PFSK-1 (cell line): ENCODE results near the gene IKBIP.

Experiments used
- FOXP2 ChIP-seq: optimal IDR thresholded peaks from 2 replicates; pipeline ENCODE3; 2011; ENCODE audit warnings: borderline replicate concordance, control low read depth, inconsistent platforms; ENCODE audit not compliant: insufficient read depth; ENCODE audit errors: extremely low read length, extremely low read depth
- POLR2AphosphoS5 ChIP-seq: IDR thresholded peaks from 2 replicates; pipeline ENCODE4 v1.6.1; 2012; ENCODE audit warnings: low read depth, mild to moderate bottlenecking, control low read depth, low read length, moderate library complexity
- REST ChIP-seq, 2 experiments: IDR thresholded peaks; 2 replicates each; pipeline versions ENCODE4 v1.6.1 to v1.8.0; 2011 to 2012; ENCODE audit warnings: low read depth in 2 of 2, low read length in 2 of 2, control low read depth in 1 of 2, inconsistent platforms in 1 of 2, mild to moderate bottlenecking in 1 of 2, moderate library complexity in 1 of 2; ENCODE audit not compliant: insufficient read depth in 1 of 2
- SIN3A ChIP-seq: IDR thresholded peaks from 2 replicates; pipeline ENCODE4 v1.6.1; 2012; ENCODE audit warnings: mild to moderate bottlenecking, low read length, moderate library complexity, borderline replicate concordance; ENCODE audit not compliant: insufficient read depth
- TAF1 ChIP-seq: IDR thresholded peaks from 2 replicates; pipeline ENCODE4 v1.6.1; 2012; ENCODE audit warnings: low read length, control low read depth, borderline replicate concordance; ENCODE audit not compliant: insufficient read depth

IKBIP gene

DNA sequence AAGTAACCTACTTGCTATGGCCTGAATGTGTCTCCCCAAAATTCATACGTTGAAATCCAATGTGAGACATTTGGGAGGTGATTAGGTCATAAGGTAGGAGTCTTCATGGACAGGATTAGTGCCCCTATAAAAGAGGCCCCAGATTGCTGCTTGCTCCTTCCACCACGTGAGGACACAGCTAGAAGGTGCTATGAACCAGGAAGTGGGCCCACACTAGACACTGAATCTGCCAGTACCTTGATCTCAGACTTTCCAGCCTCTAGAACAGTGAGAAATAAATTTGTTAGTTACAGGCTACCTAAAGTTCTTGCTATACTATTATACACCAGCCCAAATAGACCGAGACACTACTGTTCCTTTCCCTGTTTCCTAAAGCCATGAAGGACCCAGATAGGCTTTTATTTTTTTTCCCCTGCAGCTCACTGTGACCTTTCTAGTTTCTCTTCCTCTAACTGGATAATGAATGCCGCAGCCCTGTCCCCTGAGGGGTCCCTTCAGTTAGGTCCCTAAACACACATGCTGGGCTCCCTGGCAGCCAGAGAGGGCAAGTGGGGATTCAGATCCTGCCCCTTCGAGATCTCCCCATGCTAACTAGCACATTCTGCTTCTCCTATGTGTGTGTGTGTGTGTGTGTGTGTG is 31.8 kb downstream of the IKBIP start:
- TF ChIP-seq FOXP2 (no peak), SIN3A (no peak), REST (IDR thresholded peaks at IDR 0.05; ENCODE audit: insufficient read depth in 1 of 2, low read depth in 2 of 2, low read length in 2 of 2) (no peak), POLR2AphosphoS5 (no peak), TAF1 (no peak)

DNA sequence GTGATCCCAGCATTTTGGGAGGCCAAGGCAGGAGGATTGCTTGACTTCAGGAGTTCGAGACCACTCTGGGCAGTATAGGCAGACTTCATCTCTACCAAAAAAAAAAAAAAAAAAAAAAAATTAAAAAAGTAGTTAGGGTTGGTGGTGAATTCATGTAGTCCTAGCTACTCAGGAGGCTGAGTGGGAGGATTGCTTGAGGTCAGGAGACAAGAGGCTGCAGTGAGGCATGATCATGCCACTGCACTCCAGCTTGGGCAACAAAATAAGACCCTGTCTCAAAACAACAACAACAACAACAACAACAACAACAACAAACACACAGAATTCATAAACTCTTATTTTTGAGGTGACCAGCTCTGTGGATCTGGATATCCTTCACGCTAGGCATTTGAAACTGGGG is 34.0 kb downstream of the IKBIP start:
- TF ChIP-seq POLR2AphosphoS5 (no peak), TAF1 (no peak), SIN3A (no peak), REST (IDR thresholded peaks at IDR 0.05; ENCODE audit: insufficient read depth in 1 of 2, low read depth in 2 of 2, low read length in 2 of 2) (no peak), FOXP2 (no peak)

DNA sequence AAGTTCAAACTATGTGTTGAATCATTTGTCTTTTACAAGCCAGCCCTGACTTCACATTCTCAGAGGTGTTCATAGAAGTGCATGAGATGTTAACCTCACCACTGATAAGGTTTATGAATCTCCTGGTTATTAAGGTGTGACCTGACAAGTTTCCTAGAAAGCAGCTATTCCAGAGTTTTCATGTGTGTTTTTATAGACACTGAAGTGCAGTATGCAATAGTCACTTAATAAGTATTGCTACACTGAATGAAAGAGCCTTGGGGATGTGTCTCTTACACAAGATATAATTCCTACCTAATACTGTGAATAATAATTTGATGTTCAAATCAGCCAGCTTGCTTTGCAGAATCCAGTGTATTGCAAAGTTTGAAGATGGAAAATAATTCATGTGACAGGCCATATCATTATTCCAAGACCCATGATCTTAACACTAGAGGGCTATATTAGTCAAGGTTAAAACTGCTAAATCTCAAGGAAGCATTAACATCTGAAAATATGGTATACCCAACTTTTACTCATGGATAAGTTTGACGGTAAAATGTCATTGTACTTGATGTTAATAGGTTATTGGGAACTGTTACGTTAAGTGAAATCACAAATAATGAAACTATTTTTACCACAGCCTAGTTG is 38.1 kb downstream of the IKBIP start:
- TF ChIP-seq SIN3A (no peak), TAF1 (no peak), REST (IDR thresholded peaks at IDR 0.05; ENCODE audit: insufficient read depth in 1 of 2, low read depth in 2 of 2, low read length in 2 of 2) (no peak)

- no peak for TF ChIP-seq SIN3A
- TF ChIP-seq TAF1 = no peak
- TF ChIP-seq REST (IDR thresholded peaks at IDR 0.05; ENCODE audit: insufficient read depth in 1 of 2, low read depth in 2 of 2, low read length in 2 of 2) = no peak
- no peak for TF ChIP-seq POLR2AphosphoS5
- no peak for TF ChIP-seq FOXP2
Measured at GRCh38 chr12:98601924-98602323, 42.7 kb downstream of the IKBIP start.
